Heart left ventricle (tissue), 13 donors: ENCODE measurements around the gene CTNNA3.

Experiments
- CTCF ChIP-seq, 12 donors: fragments of 200-600 bp; sonication (generic) in 4 of 12; IDR thresholded peaks; one replicate each; pipeline versions ENCODE4 v1.5.0 to v1.8.0; 2018 to 2022; ENCODE audit warnings: antibody characterized with exemption in 12 of 12, mild to moderate bottlenecking in 5 of 12
- POLR2A ChIP-seq, 2 donors: fragments of 450-650 bp; IDR thresholded peaks; one replicate each; pipeline ENCODE4 v1.6.1; 2017; ENCODE audit warnings: antibody characterized with exemption in 2 of 2, mild to moderate bottlenecking in 2 of 2, moderate library complexity in 2 of 2
- donor health status: ischemic (EF 13 %, LVEDD 7.1; RV severe dilation, severe dysfunction).
- donor health status: DM: no; HTN: yes; CAD: no.
- donor health status: DM: no; HTN: no; CAD: no.
- donor health status: ischemic (EF 25% LVEDD 6.9; RV normal size, moderate dysfunction).
- donor health status: ischemic (EF 25% LVEDD 5.7; RV mildly dilated, moderate dysfunction).
- donor health status: ischemic (EF 35%, LVEDD 5.7; RV mildly dilated, moderate dysfunction).
- donor health status: nonischemic (EF 11% LVEDD 7.7; RV severe dilation, severe dysfunction).
- donor health status: DM: yes; HTN: yes; CAD: no.
- donor health status: PGD.
- donor health status: ischemic (EF 29% LVEDD 5.4; RV normal size, mild dysfunction).
- donor health status: nonischemic (EF 23%, LVEDD 6.1; RV moderate dilation, normal function).

GRCh38 chr10:66189271-66189670 lies 1506.7 kb downstream of the CTNNA3 start:
- no peak for TF ChIP-seq CTCF (IDR thresholded peaks at IDR 0.05)
- no peak for TF ChIP-seq POLR2A (IDR thresholded peaks at IDR 0.05)
